GM18519 (cell line): Measurements from ENCODE around the gene SLC26A8.
A peak's percentile ranks its signal among the peaks of the same experiment; 100 is the strongest.
"Not testable (repeated sequence)": the region's sequence is repeated elsewhere in the genome, so short reads cannot be mapped to it uniquely, and the experiment has no call there.

Experiments used
- ATAC-seq: cut with Tn5 transposase; IDR thresholded peaks from one replicate; pipeline ENCODE4 v1.9.1; 2021; ENCODE audit warnings: mild to moderate bottlenecking, moderate library complexity; ENCODE audit not compliant: unreplicated experiment, low FRiP score

Gene SLC26A8

GRCh38 chr6:35954333-35954732, 70.1 kb downstream of the SLC26A8 start:
- ATAC-seq, result no peak

GRCh38 chr6:35948725-35949124, 75.7 kb downstream of the SLC26A8 start:
- ATAC-seq, result no peak

- ATAC-seq, result no peak
Observed at GRCh38 chr6:35945650-35946025, 78.8 kb downstream of the SLC26A8 start.

GRCh38 chr6:35943390-35943789, 81.1 kb downstream of the SLC26A8 start:
- no peak for ATAC-seq

GRCh38 chr6:35942355-35942754, 82.1 kb downstream of the SLC26A8 start:
- ATAC-seq, result no peak

GRCh38 chr6:35941170-35941569, 83.3 kb downstream of the SLC26A8 start:
- not testable (repeated sequence) for ATAC-seq

GRCh38 chr6:35940014-35940413, 84.4 kb downstream of the SLC26A8 start:
- ATAC-seq, result not testable (repeated sequence)

- ATAC-seq, result not testable (repeated sequence)
Observed at GRCh38 chr6:35939259-35939658, 85.2 kb downstream of the SLC26A8 start.

- ATAC-seq, result no peak
Observed at GRCh38 chr6:35936681-35937359, 87.6 kb downstream of the SLC26A8 start.

GRCh38 chr6:35935469-35935868, 89.0 kb downstream of the SLC26A8 start:
- no peak for ATAC-seq

GRCh38 chr6:35933844-35934243, 90.6 kb downstream of the SLC26A8 start:
- ATAC-seq, result no peak

GRCh38 chr6:35931873-35932272, 92.6 kb downstream of the SLC26A8 start:
- ATAC-seq, result not testable (repeated sequence)

GRCh38 chr6:35931120-35931561, 93.3 kb downstream of the SLC26A8 start:
- no peak for ATAC-seq

GRCh38 chr6:35929601-35930000, 94.8 kb downstream of the SLC26A8 start:
- no peak for ATAC-seq

GRCh38 chr6:35926509-35927215, 97.8 kb downstream of the SLC26A8 start:
- no peak for ATAC-seq

- no peak for ATAC-seq
Observed at GRCh38 chr6:35925961-35926360, 98.5 kb downstream of the SLC26A8 start.

GRCh38 chr6:35924146-35924545, 100.3 kb downstream of the SLC26A8 start:
- no peak for ATAC-seq

GRCh38 chr6:35922139-35922554, 102.3 kb downstream of the SLC26A8 start:
- ATAC-seq, result no peak

- ATAC-seq, result peak; percentile 54
Observed at GRCh38 chr6:35920793-35921732, 103.4 kb downstream of the SLC26A8 start, which contains the start of gene SRPK1. Gene SRPK1 (minus strand): TSS chr6:35921098. CDS start chr6:35921056, 42 bp downstream.

GRCh38 chr6:35919827-35920751, 104.4 kb downstream of the SLC26A8 start:
- ATAC-seq, result peak; percentile 7
